Heart left ventricle (tissue), 13 donors: Measurements from ENCODE around the gene INO80E.

Experiments
- POLR2A ChIP-seq, 2 donors: fragments of 450-650 bp; IDR thresholded peaks; one replicate each; pipeline ENCODE4 v1.6.1; 2017; ENCODE audit warnings: antibody characterized with exemption in 2 of 2, mild to moderate bottlenecking in 2 of 2, moderate library complexity in 2 of 2
- TF ChIP-seq, protein P1 (sequence below), 12 donors: fragments of 200-600 bp; sonication (generic) in 4 of 12; IDR thresholded peaks; one replicate each; pipeline versions ENCODE4 v1.5.0 to v1.8.0; 2018 to 2022; ENCODE audit warnings: antibody characterized with exemption in 12 of 12, mild to moderate bottlenecking in 5 of 12
- donor health status: ischemic (EF 13 %, LVEDD 7.1; RV severe dilation, severe dysfunction).
- donor health status: DM: no; HTN: yes; CAD: no.
- donor health status: DM: no; HTN: no; CAD: no.
- donor health status: ischemic (EF 25% LVEDD 6.9; RV normal size, moderate dysfunction).
- donor health status: ischemic (EF 25% LVEDD 5.7; RV mildly dilated, moderate dysfunction).
- donor health status: ischemic (EF 35%, LVEDD 5.7; RV mildly dilated, moderate dysfunction).
- donor health status: nonischemic (EF 11% LVEDD 7.7; RV severe dilation, severe dysfunction).
- donor health status: DM: yes; HTN: yes; CAD: no.
- donor health status: PGD.
- donor health status: ischemic (EF 29% LVEDD 5.4; RV normal size, mild dysfunction).
- donor health status: nonischemic (EF 23%, LVEDD 6.1; RV moderate dilation, normal function).

DNA sequence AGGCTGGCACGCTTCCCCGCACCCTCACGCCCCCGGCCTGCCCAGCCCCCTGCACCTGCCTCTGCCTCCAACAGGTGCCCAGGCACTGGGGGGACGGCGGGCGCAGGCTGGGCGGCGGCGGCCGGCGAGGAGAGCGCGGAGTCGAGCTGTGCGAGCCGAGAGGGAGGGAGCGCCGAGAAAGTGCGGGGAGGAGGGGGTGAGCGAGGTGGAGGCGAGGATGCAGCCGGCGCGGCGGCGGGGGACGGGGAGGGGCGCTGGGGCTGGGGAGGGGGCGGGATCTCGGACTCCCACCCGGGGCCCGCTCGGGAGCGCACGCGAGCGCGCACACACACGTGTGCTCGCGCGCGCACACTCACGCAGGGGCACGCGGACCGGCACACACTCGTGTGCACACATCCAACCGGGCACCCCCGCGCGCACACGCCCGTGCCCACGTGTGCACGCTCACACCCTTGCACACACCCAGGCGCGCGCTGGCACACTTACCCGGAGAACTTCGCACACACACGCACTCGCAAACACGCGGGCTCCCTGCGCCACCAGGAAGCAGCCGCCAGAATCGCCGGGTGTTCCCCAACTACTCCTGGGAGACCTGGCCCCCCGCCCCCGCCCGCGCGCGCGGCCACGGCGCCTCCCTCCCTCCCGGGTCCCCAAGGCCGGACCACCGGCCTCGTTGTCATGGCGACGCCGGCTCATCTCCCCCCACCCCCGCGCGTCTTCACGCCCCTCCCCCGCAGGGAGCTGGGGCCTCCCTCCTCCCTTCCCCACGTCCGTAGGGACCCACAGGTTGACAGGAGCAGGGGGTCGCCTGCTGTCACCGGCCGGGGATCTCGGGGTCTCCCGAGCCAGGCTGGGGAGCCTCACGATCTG, 15.0 kb downstream of the INO80E start, which contains the start of gene DOC2A:
- no peak for TF ChIP-seq POLR2A (IDR thresholded peaks at IDR 0.05)
- TF ChIP-seq, protein P1, sequence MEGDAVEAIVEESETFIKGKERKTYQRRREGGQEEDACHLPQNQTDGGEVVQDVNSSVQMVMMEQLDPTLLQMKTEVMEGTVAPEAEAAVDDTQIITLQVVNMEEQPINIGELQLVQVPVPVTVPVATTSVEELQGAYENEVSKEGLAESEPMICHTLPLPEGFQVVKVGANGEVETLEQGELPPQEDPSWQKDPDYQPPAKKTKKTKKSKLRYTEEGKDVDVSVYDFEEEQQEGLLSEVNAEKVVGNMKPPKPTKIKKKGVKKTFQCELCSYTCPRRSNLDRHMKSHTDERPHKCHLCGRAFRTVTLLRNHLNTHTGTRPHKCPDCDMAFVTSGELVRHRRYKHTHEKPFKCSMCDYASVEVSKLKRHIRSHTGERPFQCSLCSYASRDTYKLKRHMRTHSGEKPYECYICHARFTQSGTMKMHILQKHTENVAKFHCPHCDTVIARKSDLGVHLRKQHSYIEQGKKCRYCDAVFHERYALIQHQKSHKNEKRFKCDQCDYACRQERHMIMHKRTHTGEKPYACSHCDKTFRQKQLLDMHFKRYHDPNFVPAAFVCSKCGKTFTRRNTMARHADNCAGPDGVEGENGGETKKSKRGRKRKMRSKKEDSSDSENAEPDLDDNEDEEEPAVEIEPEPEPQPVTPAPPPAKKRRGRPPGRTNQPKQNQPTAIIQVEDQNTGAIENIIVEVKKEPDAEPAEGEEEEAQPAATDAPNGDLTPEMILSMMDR (IDR thresholded peaks at IDR 0.05) = no peak
